Mesendoderm (in vitro differentiated cells): Measurements from ENCODE around the gene TMED9.

Experiments
- DNase-seq: peaks from one replicate; pipeline ENCODE4 v3.0.0; 2013
- H2AK5ac ChIP-seq: 2 replicates; pipeline ENCODE4 v1.6.1; 2013; ENCODE audit warnings: low read length, inconsistent platforms
- H2BK120ac ChIP-seq: 2 replicates; pipeline ENCODE4 v1.6.1; 2013; ENCODE audit warnings: low read depth, mild to moderate bottlenecking, low read length, moderate library complexity, mixed read lengths
- H2BK15ac ChIP-seq: replicated peaks from 2 replicates; pipeline ENCODE4 v1.6.1; 2013; ENCODE audit warnings: low read depth, mild to moderate bottlenecking, moderate library complexity
- H2BK5ac ChIP-seq: 2 replicates; pipeline ENCODE4 v1.6.1; 2013; ENCODE audit warnings: low read length, inconsistent platforms
- H3K18ac ChIP-seq: 2 replicates; pipeline ENCODE4 v1.6.1; 2013; ENCODE audit warnings: mild to moderate bottlenecking, low read length, mixed read lengths
- H3K23ac ChIP-seq: one replicate; pipeline ENCODE4 v1.6.1; 2013; ENCODE audit warnings: low read length
- H3K27ac ChIP-seq: 2 replicates; pipeline ENCODE4 v1.5.1; 2013; ENCODE audit warnings: low read depth, mild to moderate bottlenecking, inconsistent platforms, low read length, moderate library complexity
- H3K27me3 ChIP-seq: 2 replicates; pipeline ENCODE4 v1.6.1; 2013; ENCODE audit warnings: low read length, control low read depth, mild to moderate bottlenecking, inconsistent platforms; ENCODE audit not compliant: insufficient read depth, poor library complexity
- H3K36me3 ChIP-seq: 2 replicates; pipeline ENCODE4 v1.6.1; 2013; ENCODE audit warnings: low read length, inconsistent platforms; ENCODE audit not compliant: control insufficient read depth, insufficient read depth
- H3K4ac ChIP-seq: one replicate; pipeline ENCODE4 v1.6.1; 2013; ENCODE audit warnings: low read depth, mild to moderate bottlenecking, low read length, moderate library complexity
- H3K4me1 ChIP-seq: 2 replicates; pipeline ENCODE4 v1.6.1; 2013; ENCODE audit warnings: low read depth, low read length, inconsistent platforms; ENCODE audit not compliant: control insufficient read depth
- H3K4me2 ChIP-seq: 2 replicates; pipeline ENCODE4 v1.6.1; 2013; ENCODE audit warnings: low read length
- H3K4me3 ChIP-seq: 2 replicates; pipeline ENCODE4 v1.5.1; 2013; ENCODE audit warnings: mild to moderate bottlenecking, low read length
- H3K56ac ChIP-seq: one replicate; pipeline ENCODE4 v1.6.1; 2013; ENCODE audit warnings: low read length
- H3K79me1 ChIP-seq: 2 replicates; pipeline ENCODE4 v1.6.1; 2013; ENCODE audit warnings: low read length, inconsistent platforms
- H3K79me2 ChIP-seq: 2 replicates; pipeline ENCODE4 v1.6.1; 2013; ENCODE audit warnings: mild to moderate bottlenecking, low read length; ENCODE audit not compliant: control insufficient read depth, insufficient read depth
- H3K9ac ChIP-seq: 2 replicates; pipeline ENCODE4 v1.6.1; 2013; ENCODE audit warnings: low read length, inconsistent platforms
- H4K5ac ChIP-seq: one replicate; pipeline ENCODE4 v1.6.1; 2013; ENCODE audit warnings: low read length
- H4K8ac ChIP-seq: one replicate; pipeline ENCODE4 v1.6.1; 2013; ENCODE audit warnings: low read depth, mild to moderate bottlenecking, control low read depth, low read length, moderate library complexity
- WGBS: extraction: QIAGEN DNeasy Blood & Tissue Kit; methylation state at CpG from one replicate; pipeline ENCODE4 v1.1.7; 2013; ENCODE audit warnings: low lambda C conversion rate, missing lambda C conversion rate; ENCODE audit not compliant: insufficient coverage; ENCODE audit errors: extremely low coverage; 5-methylcytosine and 5-hydroxymethylcytosine counted together

The TMED9 gene

DNA sequence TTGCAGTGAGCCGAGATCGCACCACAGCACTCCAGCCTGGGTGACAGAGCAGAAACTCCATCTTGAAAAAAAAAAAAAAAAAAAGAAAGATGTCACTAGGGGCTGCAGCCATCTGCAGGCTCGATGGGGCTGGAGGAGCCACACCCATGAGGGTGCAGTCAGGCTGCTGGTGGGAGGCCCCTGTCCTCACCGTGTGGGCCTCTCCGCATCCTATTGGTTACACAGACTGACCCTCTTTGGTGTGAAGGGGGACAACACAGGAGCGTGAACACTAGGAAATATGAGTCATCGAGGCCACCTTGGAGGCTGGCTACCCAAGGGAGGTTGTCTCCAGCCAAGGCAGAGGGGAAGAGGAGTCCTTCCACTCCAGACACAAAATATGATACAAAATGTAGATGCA lies 23.7 kb upstream of the TMED9 start:
- H3K18ac ChIP-seq: no peak overlapping the region
- no peaks in the 10 kb centered on the region for H3K27me3 ChIP-seq
- H3K79me2 ChIP-seq: no peaks in the 10 kb centered on the region
- no peak overlapping the region for H2AK5ac ChIP-seq
- H3K23ac ChIP-seq: no peak overlapping the region
- H2BK15ac ChIP-seq: no peak overlapping the region
- H3K56ac ChIP-seq: no peak overlapping the region
- H4K5ac ChIP-seq: no peak overlapping the region
- H4K8ac ChIP-seq: no peak overlapping the region
- H2BK5ac ChIP-seq: no peak overlapping the region
- no peak overlapping the region for H3K4ac ChIP-seq
- DNase-seq: no peak
- H3K4me3 ChIP-seq: no peak overlapping the region
- no peak overlapping the region for H2BK120ac ChIP-seq
- H3K79me1 ChIP-seq: no peaks in the 10 kb centered on the region
- no peak overlapping the region for H3K4me2 ChIP-seq
- H3K9ac ChIP-seq: no peak overlapping the region
- no peaks in the 10 kb centered on the region for H3K36me3 ChIP-seq
- no peaks in the 10 kb centered on the region for H3K4me1 ChIP-seq
- WGBS: no CpG with 5 or more reads among the region's 7 CpGs
- H3K27ac ChIP-seq: no peak overlapping the region

DNA sequence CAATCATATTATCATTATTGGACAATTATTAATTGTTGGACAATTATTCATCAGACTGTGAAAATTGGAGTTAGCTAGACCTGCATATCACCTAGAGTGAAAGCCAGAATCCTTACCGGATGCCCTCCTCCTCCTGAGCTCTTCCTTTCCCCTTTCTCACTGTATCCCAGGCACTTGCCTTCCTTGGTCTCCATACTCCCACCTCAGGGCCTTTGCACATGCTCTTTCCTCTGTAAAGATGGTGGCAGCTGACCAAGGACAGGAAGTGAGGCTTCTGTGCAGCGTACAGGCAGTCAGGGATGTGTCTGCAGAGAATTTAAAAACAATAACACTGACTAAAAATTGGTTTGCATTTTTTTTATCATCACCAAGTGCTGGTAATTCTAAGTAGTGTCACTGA lies 22.1 kb upstream of the TMED9 start:
- WGBS: no CpG with 5 or more reads among the region's 2 CpGs

DNA sequence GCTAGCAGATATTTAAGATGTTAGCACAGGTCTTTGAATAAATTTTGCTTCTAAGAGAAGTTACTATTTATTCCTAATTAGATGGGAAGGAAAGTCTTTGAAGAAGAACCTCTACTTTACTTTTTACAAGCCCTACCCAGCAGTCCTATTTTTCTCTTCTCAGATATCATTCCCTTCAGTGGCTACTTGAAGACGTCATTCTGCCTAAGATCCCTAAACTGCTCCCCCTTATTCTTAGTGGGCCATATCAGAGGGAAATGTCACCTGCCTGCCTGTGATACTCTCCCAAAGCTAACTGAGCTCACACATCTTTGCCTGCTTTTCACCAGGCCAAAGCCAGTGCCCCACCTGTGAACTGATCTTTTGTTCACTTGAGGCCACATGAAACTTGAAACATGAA lies 16.5 kb upstream of the TMED9 start:
- H2BK120ac ChIP-seq: no peak overlapping the region
- no peak overlapping the region for H3K27ac ChIP-seq
- no peak overlapping the region for H3K18ac ChIP-seq
- H3K4ac ChIP-seq: no peak overlapping the region
- H2BK15ac ChIP-seq: no peak overlapping the region
- H3K79me2 ChIP-seq: no peaks in the 10 kb centered on the region
- H3K36me3 ChIP-seq: no peaks in the 10 kb centered on the region
- no peaks in the 10 kb centered on the region for H3K27me3 ChIP-seq
- WGBS: no CpG with 5 or more reads among the region's 1 CpG
- no peak overlapping the region for H3K56ac ChIP-seq
- H4K5ac ChIP-seq: no peak overlapping the region
- H3K4me1 ChIP-seq: no peaks in the 10 kb centered on the region
- H4K8ac ChIP-seq: no peak overlapping the region
- H3K9ac ChIP-seq: no peak overlapping the region
- no peak overlapping the region for H3K4me3 ChIP-seq
- H2AK5ac ChIP-seq: no peak overlapping the region
- no peaks in the 10 kb centered on the region for H3K79me1 ChIP-seq
- no peak for DNase-seq
- no peak overlapping the region for H2BK5ac ChIP-seq
- no peak overlapping the region for H3K23ac ChIP-seq
- no peak overlapping the region for H3K4me2 ChIP-seq

More for the DNA sequence above, 22.1 kb upstream of the TMED9 start:
- Histone ChIP-seq H2BK5ac (no peak overlapping the region), H3K36me3 (no peaks in the 10 kb centered on the region), H3K4me1 (no peaks in the 10 kb centered on the region), H2BK15ac (no peak overlapping the region), H3K79me1 (no peaks in the 10 kb centered on the region), H3K27me3 (no peaks in the 10 kb centered on the region), H3K18ac (no peak overlapping the region), H3K4ac (no peak overlapping the region), H3K79me2 (no peaks in the 10 kb centered on the region), H3K56ac (no peak overlapping the region), H4K5ac (no peak overlapping the region), H3K4me2 (no peak overlapping the region), H3K4me3 (no peak overlapping the region), H3K27ac (no peak overlapping the region), H4K8ac (no peak overlapping the region), H2BK120ac (no peak overlapping the region), H3K9ac (no peak overlapping the region), H3K23ac (no peak overlapping the region), H2AK5ac (no peak overlapping the region)
- DNase-seq: no peak

DNA sequence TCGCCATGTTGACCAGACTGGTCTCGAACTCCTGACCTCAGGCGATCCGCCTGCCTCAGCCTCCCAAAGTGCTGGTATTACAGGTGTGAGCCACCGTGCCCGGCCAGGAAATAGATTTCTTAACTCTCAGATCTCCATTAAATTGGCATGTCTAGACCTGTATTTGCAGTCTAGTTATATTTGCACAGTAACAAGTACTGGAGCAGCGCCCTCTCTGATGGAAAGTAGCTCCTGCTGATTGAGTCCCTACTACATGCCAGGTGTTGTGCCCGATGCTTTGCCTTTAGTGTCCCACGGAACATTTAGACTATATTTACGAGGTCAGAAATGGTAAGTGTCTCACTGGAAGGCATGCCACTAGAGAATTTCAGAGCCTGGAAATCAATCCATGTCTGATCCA lies 15.8 kb upstream of the TMED9 start:
- H3K36me3 ChIP-seq: no peaks in the 10 kb centered on the region
- H3K4ac ChIP-seq: no peak overlapping the region
- H2BK5ac ChIP-seq: no peak overlapping the region
- no peak overlapping the region for H2BK15ac ChIP-seq
- no peak overlapping the region for H3K4me3 ChIP-seq
- DNase-seq: no peak
- H3K18ac ChIP-seq: no peak overlapping the region
- H4K8ac ChIP-seq: no peak overlapping the region
- no peak overlapping the region for H3K4me2 ChIP-seq
- H3K9ac ChIP-seq: no peak overlapping the region
- H2AK5ac ChIP-seq: no peak overlapping the region
- no peaks in the 10 kb centered on the region for H3K4me1 ChIP-seq
- H3K79me2 ChIP-seq: no peaks in the 10 kb centered on the region
- no peaks in the 10 kb centered on the region for H3K79me1 ChIP-seq
- H3K23ac ChIP-seq: no peak overlapping the region
- no peak overlapping the region for H4K5ac ChIP-seq
- H3K27me3 ChIP-seq: no peaks in the 10 kb centered on the region
- H3K56ac ChIP-seq: no peak overlapping the region
- H2BK120ac ChIP-seq: no peak overlapping the region
- WGBS: no CpG with 5 or more reads among the region's 10 CpGs
- no peak overlapping the region for H3K27ac ChIP-seq

DNA sequence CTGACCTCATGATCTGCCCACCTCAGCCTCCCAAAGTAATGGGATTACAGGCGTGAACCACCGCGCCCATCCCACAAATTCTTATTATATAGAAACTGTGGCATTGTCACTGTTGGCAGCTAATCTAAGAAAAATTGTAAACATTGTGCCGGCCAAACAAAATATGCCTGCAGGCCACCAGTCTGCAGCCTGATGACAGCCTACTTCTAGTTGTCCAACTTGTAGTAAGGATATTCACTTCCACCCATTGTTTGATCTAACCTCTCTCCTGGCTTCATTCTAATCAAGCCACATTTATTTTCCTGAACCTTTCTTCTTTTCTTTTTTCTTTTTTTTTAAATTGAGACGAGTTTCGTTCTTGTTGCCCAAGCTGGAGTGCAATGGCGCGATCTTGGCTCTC lies 13.7 kb upstream of the TMED9 start:
- no peak overlapping the region for H2BK15ac ChIP-seq
- no peak for DNase-seq
- no peak overlapping the region for H3K56ac ChIP-seq
- no peak overlapping the region for H2AK5ac ChIP-seq
- H2BK5ac ChIP-seq: no peak overlapping the region
- no peak overlapping the region for H3K9ac ChIP-seq
- H3K23ac ChIP-seq: no peak overlapping the region
- H3K79me1 ChIP-seq: no peaks in the 10 kb centered on the region
- no peak overlapping the region for H3K4ac ChIP-seq
- no peaks in the 10 kb centered on the region for H3K36me3 ChIP-seq
- H3K79me2 ChIP-seq: no peaks in the 10 kb centered on the region
- no peak overlapping the region for H3K18ac ChIP-seq
- H4K8ac ChIP-seq: no peak overlapping the region
- no peak overlapping the region for H4K5ac ChIP-seq
- no peaks in the 10 kb centered on the region for H3K4me1 ChIP-seq
- no peak overlapping the region for H3K4me3 ChIP-seq
- no CpG with 5 or more reads among the region's 8 CpGs for WGBS
- H2BK120ac ChIP-seq: no peak overlapping the region
- H3K4me2 ChIP-seq: no peak overlapping the region
- no peak overlapping the region for H3K27ac ChIP-seq
- H3K27me3 ChIP-seq: no peaks in the 10 kb centered on the region

DNA sequence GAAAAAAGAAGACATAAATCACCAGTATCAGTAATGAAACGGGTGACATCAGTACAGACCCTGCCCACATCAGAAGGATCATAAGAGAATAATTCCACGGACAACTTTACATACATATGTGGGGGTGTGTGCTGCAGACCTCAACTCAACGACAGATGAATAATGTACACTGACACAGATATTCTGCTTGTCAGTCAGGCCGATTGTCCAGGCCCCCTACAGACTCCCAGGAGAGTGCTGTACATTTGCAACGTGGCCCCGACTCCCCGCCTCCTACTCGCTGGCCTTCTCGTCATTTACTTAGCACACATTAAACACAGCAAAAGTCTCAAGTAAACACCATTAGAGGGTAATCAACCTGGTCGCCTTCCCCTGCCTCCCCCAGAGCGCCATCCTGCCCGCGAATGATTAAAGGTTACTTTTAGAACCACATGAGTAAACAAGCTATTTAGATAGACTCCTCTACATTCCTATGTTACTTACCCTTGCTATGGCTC lies 3.5 kb upstream of the TMED9 start:
- no peak overlapping the region for H4K8ac ChIP-seq
- H4K5ac ChIP-seq: no peak overlapping the region
- H3K23ac ChIP-seq: no peak overlapping the region
- H2BK5ac ChIP-seq: no peak overlapping the region
- H3K9ac ChIP-seq: no peak overlapping the region
- H3K56ac ChIP-seq: no peak overlapping the region
- no CpG with 5 or more reads among the region's 13 CpGs for WGBS
- no peak overlapping the region for H3K27ac ChIP-seq
- H3K79me2 ChIP-seq: peaks cover 5% of the 10 kb centered on the region
- H3K4me1 ChIP-seq: no peaks in the 10 kb centered on the region
- H2AK5ac ChIP-seq: no peak overlapping the region
- H3K4me3 ChIP-seq: no peak overlapping the region
- no peak for DNase-seq
- H3K27me3 ChIP-seq: no peaks in the 10 kb centered on the region
- H3K4ac ChIP-seq: no peak overlapping the region
- H3K4me2 ChIP-seq: no peak overlapping the region
- H2BK120ac ChIP-seq: no peak overlapping the region
- H2BK15ac ChIP-seq: no peak overlapping the region
- no peak overlapping the region for H3K18ac ChIP-seq
- peaks cover 7% of the 10 kb centered on the region for H3K79me1 ChIP-seq
- H3K36me3 ChIP-seq: peaks cover 2% of the 10 kb centered on the region
